Effector memory CD4-positive, alpha-beta T cell (primary cell): ENCODE results near the gene FAM76A.
"Not testable (repeated sequence)": the region's sequence is repeated elsewhere in the genome, so short reads cannot be mapped to it uniquely, and the experiment has no call there.

ENCODE experiments used
- DNase-seq, 3 donors: peaks; one replicate each; pipeline ENCODE4 v3.0.0-alpha.2; 2020
- H3K27ac ChIP-seq: 2 replicates; pipeline ENCODE4 v1.7.0; 2013; ENCODE audit warnings: mild to moderate bottlenecking, low read length, moderate library complexity; ENCODE audit not compliant: insufficient read depth, poor library complexity, severe bottlenecking
- H3K27me3 ChIP-seq: replicated peaks from 2 replicates; pipeline ENCODE4 v1.7.0; 2013; ENCODE audit warnings: mild to moderate bottlenecking, low read length; ENCODE audit not compliant: insufficient read depth, control insufficient read depth, poor library complexity, severe bottlenecking
- H3K36me3 ChIP-seq: 2 replicates; pipeline ENCODE4 v1.7.0; 2013; ENCODE audit warnings: mild to moderate bottlenecking, low read length, moderate library complexity; ENCODE audit not compliant: control insufficient read depth, insufficient read depth
- H3K4me1 ChIP-seq: 2 replicates; pipeline ENCODE4 v1.7.0; 2013; ENCODE audit warnings: low read length, mild to moderate bottlenecking; ENCODE audit not compliant: control insufficient read depth, insufficient read depth, poor library complexity, severe bottlenecking
- H3K4me3 ChIP-seq: 2 replicates; pipeline ENCODE4 v1.7.0; 2013; ENCODE audit warnings: low read length, low read depth, mild to moderate bottlenecking; ENCODE audit not compliant: insufficient read depth, poor library complexity, severe bottlenecking
- H3K9me3 ChIP-seq: 2 replicates; pipeline ENCODE4 v1.7.0; 2013; ENCODE audit warnings: mild to moderate bottlenecking, low read length, moderate library complexity; ENCODE audit not compliant: control insufficient read depth

Gene FAM76A

DNA sequence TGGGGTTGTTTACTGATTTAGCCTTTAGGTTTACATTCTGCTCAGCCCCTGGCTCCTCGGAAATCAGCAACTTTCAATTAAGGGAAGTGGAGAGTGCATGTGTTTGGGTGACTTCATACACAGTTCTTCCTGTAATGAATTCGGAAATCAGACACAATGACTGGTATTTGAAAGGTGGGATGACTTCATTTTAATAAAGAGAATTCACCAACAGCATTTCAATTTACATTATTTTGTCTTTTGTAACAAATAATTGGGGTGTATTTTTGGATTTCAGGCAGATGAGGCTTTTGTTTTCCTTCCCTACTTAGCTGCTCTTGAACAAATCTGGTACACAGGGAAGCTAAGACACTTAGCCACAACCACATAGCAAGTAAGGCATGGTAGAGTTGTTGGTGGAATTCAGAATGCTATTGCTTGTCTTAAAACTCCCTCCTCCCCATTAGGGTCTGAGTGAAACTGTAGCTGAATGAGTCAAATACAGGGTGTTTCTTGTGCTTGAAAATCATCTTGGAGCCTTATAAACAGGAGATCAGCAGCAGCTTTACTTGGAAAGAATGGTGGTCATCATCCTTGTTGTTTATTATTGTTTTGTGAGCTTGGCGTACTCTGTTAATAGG lies 48.2 kb downstream of the FAM76A start:
- peaks cover 12% of the 10 kb centered on the region for H3K4me1 ChIP-seq
- H3K27me3 ChIP-seq = no peaks in the 10 kb centered on the region
- peaks cover 3% of the 10 kb centered on the region for H3K36me3 ChIP-seq
- H3K27ac ChIP-seq = peak overlapping the region; percentile 91
- H3K4me3 ChIP-seq = peak overlapping the region; percentile 92
- DNase-seq = no peak
- H3K9me3 ChIP-seq = no peaks in the 10 kb centered on the region

GRCh38 chr1:27774654-27775053 lies 48.9 kb downstream of the FAM76A start:
- H3K27ac ChIP-seq = no peak overlapping the region
- H3K4me3 ChIP-seq = no peak overlapping the region
- H3K36me3 ChIP-seq = peaks cover 3% of the 10 kb centered on the region
- no peaks in the 10 kb centered on the region for H3K9me3 ChIP-seq
- peaks cover 12% of the 10 kb centered on the region for H3K4me1 ChIP-seq
- no peak for DNase-seq
- no peaks in the 10 kb centered on the region for H3K27me3 ChIP-seq

DNA sequence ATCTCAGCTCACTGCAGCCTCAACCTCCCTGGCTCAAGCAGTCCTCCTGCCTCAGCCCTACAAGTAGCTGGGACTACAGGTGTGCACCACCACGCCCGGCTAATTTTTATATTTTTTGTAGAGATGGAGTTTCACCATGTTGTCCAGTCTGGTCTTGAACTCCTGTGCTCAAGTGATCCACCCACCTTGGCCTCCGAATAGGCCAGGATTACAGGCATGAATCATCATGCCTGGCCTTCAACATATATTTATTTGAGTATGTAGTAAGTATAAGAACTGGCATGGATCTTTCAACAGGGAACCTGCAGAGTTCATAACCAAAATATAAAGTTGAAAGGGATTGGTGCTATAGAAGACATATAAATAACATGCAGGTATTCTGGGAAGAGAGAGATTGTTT lies 49.6 kb downstream of the FAM76A start:
- H3K4me3 ChIP-seq, H3K27me3 ChIP-seq, H3K36me3 ChIP-seq, H3K27ac ChIP-seq, DNase-seq, H3K9me3 ChIP-seq: not testable (repeated sequence)
- H3K4me1 ChIP-seq = peaks cover 12% of the 10 kb centered on the region

- H3K4me1 ChIP-seq = peaks cover 12% of the 10 kb centered on the region
- H3K27ac ChIP-seq, DNase-seq, H3K9me3 ChIP-seq, H3K27me3 ChIP-seq, H3K36me3 ChIP-seq, H3K4me3 ChIP-seq: not testable (repeated sequence)
These were observed 50.5 kb downstream of the FAM76A start for GRCh38 chr1:27776276-27776675.

- Histone ChIP-seq H3K27me3 (no peaks in the 10 kb centered on the region), H3K4me1 (peaks cover 6% of the 10 kb centered on the region), H3K4me3 (no peak overlapping the region), H3K9me3 (no peaks in the 10 kb centered on the region), H3K36me3 (peaks cover 8% of the 10 kb centered on the region), H3K27ac (no peak overlapping the region)
- no peak for DNase-seq
These were observed 52.3 kb downstream of the FAM76A start for GRCh38 chr1:27778056-27778455.

DNA sequence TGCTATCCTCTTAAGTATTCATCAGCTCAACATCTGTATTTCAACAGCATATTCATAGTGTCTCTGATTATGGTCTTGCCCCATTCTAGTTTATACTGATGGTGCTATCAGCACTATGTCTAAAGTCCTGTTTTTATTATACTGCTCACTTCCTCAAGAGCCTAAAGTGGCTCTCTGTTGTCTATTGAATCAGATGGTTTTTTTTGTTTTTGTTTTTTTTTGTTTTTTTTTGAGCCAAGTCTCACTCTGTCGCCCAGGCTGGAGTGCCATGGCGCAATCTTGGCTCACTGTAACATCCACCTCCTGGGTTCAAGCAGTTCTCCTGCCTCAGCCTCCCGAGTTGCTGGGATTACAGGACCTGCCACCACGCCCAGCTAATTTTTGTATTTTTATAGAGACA lies 53.4 kb downstream of the FAM76A start:
- no peak for DNase-seq
- H3K4me3 ChIP-seq = no peak overlapping the region
- H3K27ac ChIP-seq = no peak overlapping the region
- peaks cover 8% of the 10 kb centered on the region for H3K36me3 ChIP-seq
- no peaks in the 10 kb centered on the region for H3K9me3 ChIP-seq
- H3K27me3 ChIP-seq = no peaks in the 10 kb centered on the region
- H3K4me1 ChIP-seq = peaks cover 3% of the 10 kb centered on the region

DNA sequence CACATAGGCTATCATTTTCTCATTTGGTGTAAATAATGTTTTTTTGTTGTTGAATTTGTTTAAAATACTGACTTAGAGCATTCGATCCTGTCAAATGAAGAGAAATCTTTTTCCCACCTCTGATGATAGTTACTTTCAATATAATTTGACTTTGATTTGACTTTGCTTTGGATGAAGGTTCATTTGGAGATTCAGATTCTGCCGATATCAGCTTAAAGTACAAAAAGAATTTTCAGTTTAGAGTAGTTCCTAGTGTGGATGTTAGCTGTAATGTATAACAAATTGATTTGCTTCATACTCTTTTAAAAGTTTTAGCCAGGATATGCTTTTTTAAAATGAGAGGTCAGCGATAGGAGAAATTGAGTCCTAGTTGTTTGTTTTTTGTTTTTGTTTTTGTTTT lies 57.2 kb downstream of the FAM76A start:
- H3K4me1 ChIP-seq = no peaks in the 10 kb centered on the region
- no peak overlapping the region for H3K27ac ChIP-seq
- H3K4me3 ChIP-seq = no peak overlapping the region
- H3K27me3 ChIP-seq = no peaks in the 10 kb centered on the region
- H3K36me3 ChIP-seq = peaks cover 6% of the 10 kb centered on the region
- no peaks in the 10 kb centered on the region for H3K9me3 ChIP-seq
- DNase-seq = no peak

- H3K27me3 ChIP-seq = no peaks in the 10 kb centered on the region
- H3K36me3 ChIP-seq = peaks cover 12% of the 10 kb centered on the region
- DNase-seq = no peak
- no peaks in the 10 kb centered on the region for H3K4me1 ChIP-seq
- no peak overlapping the region for H3K27ac ChIP-seq
- H3K4me3 ChIP-seq = no peak overlapping the region
- no peaks in the 10 kb centered on the region for H3K9me3 ChIP-seq
These were observed 58.9 kb downstream of the FAM76A start for GRCh38 chr1:27784700-27785099.

GRCh38 chr1:27785781-27786455 lies 60.2 kb downstream of the FAM76A start:
- Histone ChIP-seq H3K36me3 (peaks cover 20% of the 10 kb centered on the region), H3K4me3 (no peak overlapping the region), H3K4me1 (no peaks in the 10 kb centered on the region), H3K27ac (no peak overlapping the region), H3K9me3 (no peaks in the 10 kb centered on the region), H3K27me3 (no peaks in the 10 kb centered on the region)
- no peak for DNase-seq

DNA sequence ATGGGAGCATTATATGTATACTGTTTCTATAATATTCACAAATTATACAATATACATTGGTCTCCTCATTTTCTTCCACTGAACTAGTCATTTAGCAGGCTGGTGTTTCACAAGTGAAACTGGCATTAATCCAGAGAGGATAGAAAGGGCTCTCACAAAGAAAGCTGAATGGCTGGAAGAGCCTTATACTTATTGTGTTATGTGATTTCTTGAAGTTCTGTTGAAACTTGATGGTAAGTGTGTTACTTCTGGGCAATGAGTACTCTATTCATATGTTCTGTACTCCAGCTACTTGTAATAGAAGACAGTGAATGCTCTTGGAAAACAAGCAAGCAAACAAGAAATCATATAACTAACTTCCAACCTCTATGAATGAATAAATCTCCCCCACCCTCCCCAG lies 62.1 kb downstream of the FAM76A start:
- Histone ChIP-seq H3K27ac (no peak overlapping the region), H3K4me1 (no peaks in the 10 kb centered on the region), H3K4me3 (no peak overlapping the region), H3K36me3 (peaks cover 21% of the 10 kb centered on the region), H3K9me3 (no peaks in the 10 kb centered on the region), H3K27me3 (no peaks in the 10 kb centered on the region)
- no peak for DNase-seq
